Measurements from ENCODE around the gene CYB561D1. TPM values are rescaled to one million over a fixed set of nuclear protein-coding genes. Genes with fewer than 3 reads are reported as not detected.

The CYB561D1 gene
- total and polyA plus RNA-seq, 10 of the 15 experiments (the other 5 are each of a cell fraction or from before 2014, with no cell fraction given) = 0.68 to 9.0 (median 3.3) TPM

DNA sequence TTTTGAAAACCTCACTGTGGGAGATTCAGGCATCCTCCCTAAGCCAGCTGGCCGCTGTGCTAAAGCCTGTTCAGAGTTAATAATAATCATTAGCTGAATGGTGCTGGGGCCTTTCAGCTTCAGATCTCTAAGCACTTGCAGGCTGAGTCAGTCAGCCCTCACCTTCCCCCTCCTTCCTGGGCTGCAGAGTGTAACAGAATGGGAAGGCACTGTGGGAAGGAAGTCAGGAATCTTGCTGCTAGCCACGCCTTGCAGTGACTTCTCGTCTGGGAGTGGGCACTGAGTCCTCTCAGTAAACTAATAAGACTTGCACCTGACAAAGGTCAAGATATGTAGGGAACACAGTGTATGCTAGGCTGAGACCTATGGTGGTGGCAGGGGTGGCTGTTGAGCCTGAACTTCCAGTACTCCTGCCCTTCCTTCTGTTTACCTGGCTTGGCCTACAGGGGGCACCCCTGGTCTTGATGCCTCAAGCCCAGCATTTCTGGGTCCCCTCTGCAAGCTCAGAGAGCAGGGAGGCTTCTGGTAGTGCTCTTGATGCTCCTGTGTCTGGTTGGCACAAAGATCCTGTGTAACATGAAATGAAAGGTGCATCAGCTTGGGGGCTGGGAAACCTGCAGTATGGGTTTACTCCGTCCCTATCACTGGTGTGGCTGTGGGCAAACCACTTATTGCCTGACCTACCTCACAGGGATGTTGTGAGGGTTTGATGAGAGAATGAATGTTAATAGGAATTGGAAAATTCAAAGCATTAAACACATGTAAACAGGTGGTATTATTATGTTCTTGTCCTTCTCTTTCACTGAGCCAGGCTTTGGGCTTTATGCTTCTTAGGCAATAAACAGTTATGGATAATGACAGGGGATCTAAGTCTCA lies 6.0 kb downstream of the CYB561D1 start:
- WGBS (ENCODE audit: insufficient coverage, insufficient replicate concordance, low lambda C conversion rate, missing lambda C conversion rate) = 96% methylated on average over 4 of the region's 4 CpGs
- H2AFZ ChIP-seq (ENCODE audit: control insufficient read depth, low read depth, low read length) = no peak overlapping the region
- ATAC-seq = peak; percentile 71

More for the DNA sequence above, 6.0 kb downstream of the CYB561D1 start:
- intact Hi-C loops (cut with micrococcal nuclease; ENCODE audit: unreplicated experiment) = no loop called here
- Histone ChIP-seq H3K9me3 (replicated peaks; ENCODE audit: control insufficient read depth, insufficient read depth, low read length) (no peaks in the 10 kb centered on the region), H3K4me3 (no peak overlapping the region), H3K27ac (ENCODE audit: control insufficient read depth, insufficient read depth) (no peak overlapping the region), H4K20me1 (ENCODE audit: control insufficient read depth, insufficient read depth) (peaks cover 4% of the 10 kb centered on the region; the same call in 1 of the 2 replicates), H3K27me3 (replicated peaks in 1 of 2; ENCODE audit: control insufficient read depth in 2 of 2, insufficient read depth in 2 of 2, low read length in 1 of 2) (no peaks in the 10 kb centered on the region), H3K79me2 (ENCODE audit: control insufficient read depth, insufficient read depth, low read length) (peaks cover 5% of the 10 kb centered on the region), H3K4me1 (ENCODE audit: control insufficient read depth, insufficient read depth, low read length) (peaks cover 1% of the 10 kb centered on the region), H3K36me3 (ENCODE audit: control insufficient read depth in 2 of 2, insufficient read depth in 2 of 2, low read length in 1 of 2) (peaks cover 7 to 20% of the 10 kb centered on the region in 2 experiments; a peak in 3 of 4 replicates), H3K9ac (ENCODE audit: control insufficient read depth, insufficient read depth, low read length) (no peak overlapping the region), H3K4me2 (ENCODE audit: control insufficient read depth, insufficient read depth) (no peak overlapping the region)
- TF ChIP-seq, protein P1, sequence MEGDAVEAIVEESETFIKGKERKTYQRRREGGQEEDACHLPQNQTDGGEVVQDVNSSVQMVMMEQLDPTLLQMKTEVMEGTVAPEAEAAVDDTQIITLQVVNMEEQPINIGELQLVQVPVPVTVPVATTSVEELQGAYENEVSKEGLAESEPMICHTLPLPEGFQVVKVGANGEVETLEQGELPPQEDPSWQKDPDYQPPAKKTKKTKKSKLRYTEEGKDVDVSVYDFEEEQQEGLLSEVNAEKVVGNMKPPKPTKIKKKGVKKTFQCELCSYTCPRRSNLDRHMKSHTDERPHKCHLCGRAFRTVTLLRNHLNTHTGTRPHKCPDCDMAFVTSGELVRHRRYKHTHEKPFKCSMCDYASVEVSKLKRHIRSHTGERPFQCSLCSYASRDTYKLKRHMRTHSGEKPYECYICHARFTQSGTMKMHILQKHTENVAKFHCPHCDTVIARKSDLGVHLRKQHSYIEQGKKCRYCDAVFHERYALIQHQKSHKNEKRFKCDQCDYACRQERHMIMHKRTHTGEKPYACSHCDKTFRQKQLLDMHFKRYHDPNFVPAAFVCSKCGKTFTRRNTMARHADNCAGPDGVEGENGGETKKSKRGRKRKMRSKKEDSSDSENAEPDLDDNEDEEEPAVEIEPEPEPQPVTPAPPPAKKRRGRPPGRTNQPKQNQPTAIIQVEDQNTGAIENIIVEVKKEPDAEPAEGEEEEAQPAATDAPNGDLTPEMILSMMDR (IDR thresholded peaks at IDR 0.05 in 2 of 3, conservative IDR thresholded peaks at IDR 0.05 in 1 of 3; ENCODE audit: control insufficient read depth in 2 of 3, extremely low read depth in 1 of 3, insufficient read depth in 1 of 3, low read depth in 3 of 3, low read length in 3 of 3) = peak; percentile 49 to 57 (median 52); a peak in 5 of 6 replicates
- no peak for TF ChIP-seq KAT2A (conservative IDR thresholded peaks at IDR 0.05; ENCODE audit: control insufficient read depth, low read depth, low read length)
- TF ChIP-seq RAD21 (IDR thresholded peaks at IDR 0.05; ENCODE audit: insufficient read depth, low read depth, low read length) = peak; percentile 50; the same call in 1 of the 2 replicates
- no peak for TF ChIP-seq RELA (IDR thresholded peaks at IDR 0.05; ENCODE audit: borderline replicate concordance, partially characterized antibody)
- TF ChIP-seq SMARCA5 (IDR thresholded peaks at IDR 0.05) = no peak
- FAIRE-seq (peak; percentile 35), DNase-seq (ENCODE audit: low read depth, low spot score) (no peak)
- POLR2A ChIA-PET = interaction anchor here (1.1 to 1.8 kb wide), 3 partner anchors 13 to 32 kb away, joined by 3 to 6 read pairs (median 3); no protein-coding TSS in a partner anchor
- SMC1A ChIA-PET (ENCODE audit: uncharacterized antibody, unreplicated experiment) = interaction anchor here (0.6 to 14.4 kb wide), 5 partner anchors 9 to 400 kb away, joined by 3 to 431 read pairs (median 3); no protein-coding TSS in a partner anchor
- no TSS peak for BruUV-seq (replicated peaks)
- RAD21 ChIA-PET (ENCODE audit: unreplicated experiment) = interaction anchor here (0.6 to 13.4 kb wide), 5 partner anchors 9 to 151 kb away, joined by 3 to 422 read pairs (median 3); no protein-coding TSS in a partner anchor
- CTCF ChIA-PET = interaction anchor here (0.6 to 26.7 kb wide), 12 partner anchors 10 to 299 kb away, joined by 3 to 1280 read pairs (median 4); partner anchors contain the start of genes AMIGO1, GPR61 and GSTM1
- in situ Hi-C loops (cut with MboI) = no loop called here
